Heart left ventricle (tissue), 16 donors: ENCODE data around the gene ATXN7. TPM values are rescaled to one million over a fixed set of nuclear protein-coding genes. Genes with fewer than 3 reads are reported as not detected.

Experiments used
- ATAC-seq, 4 donors: fragments of 200-7000 bp; cut with Tn5 transposase; one replicate each; pipeline ENCODE4 v1.9.1; 2020 to 2022; ENCODE audit warnings: moderate library complexity in 4 of 4, mild to moderate bottlenecking in 3 of 4, moderate number of reproducible peaks in 1 of 4
- DNase-seq, 5 donors: peaks; one replicate each; pipeline ENCODE4 v3.0.0-alpha.2; 2020
- H3K27ac ChIP-seq, 12 donors: fragments of 200-600 bp; sonication (generic) in 4 of 12; one replicate each; pipeline versions ENCODE4 v1.5.0 to v1.8.0; 2016 to 2022; ENCODE audit warnings: mild to moderate bottlenecking in 2 of 12
- H3K27me3 ChIP-seq, 9 donors: fragments of 200-600 bp; sonication (generic) in 2 of 9; one replicate each; pipeline versions ENCODE4 v1.5.1 to v1.8.0; 2016 to 2022; ENCODE audit warnings: mild to moderate bottlenecking in 3 of 9
- H3K36me3 ChIP-seq, 9 donors: fragments of 200-600 bp; sonication (generic) in 2 of 9; one replicate each; pipeline versions ENCODE4 v1.5.0 to v1.8.0; 2018 to 2022; ENCODE audit warnings: mild to moderate bottlenecking in 2 of 9
- H3K4me1 ChIP-seq, 12 donors: fragments of 200-600 bp; sonication (generic) in 4 of 12; one replicate each; pipeline versions ENCODE4 v1.5.0 to v1.8.0; 2016 to 2022; ENCODE audit warnings: mild to moderate bottlenecking in 3 of 12
- H3K4me3 ChIP-seq, 12 donors: fragments of 200-600 bp; sonication (generic) in 4 of 12; one replicate each; pipeline versions ENCODE4 v1.5.0 to v1.8.0; 2017 to 2022; ENCODE audit warnings: mild to moderate bottlenecking in 9 of 12, moderate library complexity in 4 of 12
- H3K9me3 ChIP-seq, 12 donors: fragments of 200-600 bp; sonication (generic) in 4 of 12; one replicate each; pipeline versions ENCODE4 v1.5.0 to v1.8.0; 2016 to 2022; ENCODE audit warnings: mild to moderate bottlenecking in 1 of 12
- POLR2A ChIP-seq, 2 donors: fragments of 450-650 bp; IDR thresholded peaks; one replicate each; pipeline ENCODE4 v1.6.1; 2017; ENCODE audit warnings: antibody characterized with exemption in 2 of 2, mild to moderate bottlenecking in 2 of 2, moderate library complexity in 2 of 2
- WGBS, 4 donors: extraction: QIAGEN DNeasy Blood & Tissue Kit in 2 of 4; methylation state at CpG; one replicate each; pipeline versions ENCODE4 v1.1.5 to v1.1.7; 2013 to 2018; 5-methylcytosine and 5-hydroxymethylcytosine counted together
- intact Hi-C, 10 donors: fragments of 100-400 bp; cut with DNase I; formaldehyde crosslinking; loops; one replicate each; pipeline versions ENCODE4 v1.11.1 to v1.14.2; 2022
- polyA plus RNA-seq, 2 donors: library from polyadenylated mRNA; stranded (reverse); fragments of 200-250 nt; gene quantifications; one replicate each; pipeline ENCODE4 v1.2.3, GENCODE V29; 2013
- total RNA-seq, 9 donors: library from RNA; depleted of rRNA in 2 of 9; stranded (reverse); fragments of >200 nt in 2 of 9; fragmentation: NEBNext Ultra II Directional in 3 of 9; extraction: Animal tissue kit (Norgen Biotek cat#: 25700) in 3 of 9; gene quantifications; one replicate each; pipeline versions ENCODE4 v1.1.0 to v1.2.4, GENCODE V29; 2016 to 2023
- TF ChIP-seq, protein P1 (sequence below), 12 donors: fragments of 200-600 bp; sonication (generic) in 4 of 12; IDR thresholded peaks; one replicate each; pipeline versions ENCODE4 v1.5.0 to v1.8.0; 2018 to 2022; ENCODE audit warnings: antibody characterized with exemption in 12 of 12, mild to moderate bottlenecking in 5 of 12
- donor health status: ischemic (EF 13 %, LVEDD 7.1; RV severe dilation, severe dysfunction).
- donor health status: healthy with polysubstance abuse.
- donor health status: DM: no; HTN: yes; CAD: no.
- donor health status: DM: no; HTN: no; CAD: no.
- donor health status: ischemic (EF 25% LVEDD 6.9; RV normal size, moderate dysfunction).
- donor health status: ischemic (EF 25% LVEDD 5.7; RV mildly dilated, moderate dysfunction).
- donor health status: healthy.
- donor health status: DM: yes; HTN: yes; CAD: no.
- donor health status: ischemic (EF 35%, LVEDD 5.7; RV mildly dilated, moderate dysfunction).
- donor health status: nonischemic (EF 11% LVEDD 7.7; RV severe dilation, severe dysfunction).
- donor health status: DM: yes; HTN: yes; CAD: no.
- donor health status: PGD.
- donor health status: ischemic (EF 29% LVEDD 5.4; RV normal size, mild dysfunction).
- donor health status: nonischemic (EF 23%, LVEDD 6.1; RV moderate dilation, normal function).

The ATXN7 gene
- total and polyA plus RNA-seq, 11 donors = 4.5 to 31.4 (median 16.7) TPM

DNA sequence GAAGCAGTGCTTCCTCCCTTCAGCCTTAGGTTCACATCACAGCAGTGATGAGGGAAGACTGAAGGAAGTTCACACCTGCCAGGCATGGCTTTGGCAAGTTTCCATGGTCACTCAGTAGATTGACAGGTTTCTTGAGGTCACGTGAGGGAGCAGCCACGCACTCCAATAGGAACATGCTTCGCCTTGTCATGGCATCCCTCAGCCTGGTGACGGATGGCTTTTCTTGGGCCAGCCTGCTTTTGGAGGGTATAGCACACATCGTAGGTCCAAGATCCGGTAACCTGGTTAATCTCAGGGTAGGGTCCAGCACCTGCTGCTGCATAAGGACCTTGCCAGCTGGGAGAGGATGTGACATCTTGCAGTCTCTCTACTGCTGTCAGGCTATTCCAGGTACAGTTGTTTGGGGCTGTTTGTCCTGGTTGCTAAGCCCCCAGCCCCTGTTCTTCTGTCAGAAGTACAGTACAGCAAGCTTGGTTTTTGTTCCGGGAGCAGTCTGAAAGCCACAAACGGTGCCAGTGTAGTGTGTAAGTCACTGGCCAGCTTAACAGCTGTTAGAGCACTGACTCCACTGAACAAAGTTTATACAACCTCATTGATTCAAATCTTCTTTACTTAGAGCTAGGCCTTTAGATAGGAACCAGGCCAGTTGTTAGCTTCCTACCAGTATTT, 117.3 kb downstream of the ATXN7 start:
- H3K27me3 ChIP-seq = no peaks in the 10 kb centered on the region
- no peak overlapping the region for H3K27ac ChIP-seq
- H3K9me3 ChIP-seq = no peaks in the 10 kb centered on the region
- DNase-seq (no peak), ATAC-seq (peak; percentile 14 to 45 (median 22))
- H3K4me3 ChIP-seq = no peak overlapping the region
- peaks cover 0 to 49% (median 17%) of the 10 kb centered on the region in 12 donors for H3K4me1 ChIP-seq
- H3K36me3 ChIP-seq = peaks cover 0 to 63% (median 58%) of the 10 kb centered on the region in 9 donors
- TF ChIP-seq POLR2A (IDR thresholded peaks at IDR 0.05) = no peak
- 71 to 79% (median 77%) methylated on average over 8 of the region's 8 CpGs for WGBS, 4 donors
- intact Hi-C loops = no loop called here

DNA sequence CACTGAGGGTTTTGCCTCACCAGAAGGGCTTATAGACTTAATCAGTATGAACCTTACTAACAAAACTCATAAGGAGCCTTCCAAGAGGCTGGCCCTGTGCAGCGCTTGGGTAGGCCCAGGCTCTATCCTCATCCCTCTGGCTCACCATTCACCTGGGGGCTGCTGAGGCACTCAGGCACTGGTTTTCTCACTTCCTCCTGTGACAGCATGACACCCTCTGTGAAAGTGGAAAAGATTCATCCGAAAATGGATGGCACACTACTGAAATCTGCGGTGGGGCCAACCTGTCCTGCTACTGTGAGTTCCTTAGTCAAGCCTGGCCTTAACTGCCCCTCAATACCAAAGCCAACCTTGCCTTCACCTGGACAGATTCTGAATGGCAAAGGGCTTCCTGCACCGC, 118.3 kb downstream of the ATXN7 start:
- no peaks in the 10 kb centered on the region for H3K9me3 ChIP-seq
- DNase-seq (no peak), ATAC-seq (no peak)
- peaks cover 0 to 39% (median 10%) of the 10 kb centered on the region in 12 donors for H3K4me1 ChIP-seq
- WGBS, 4 donors = 94 to 99% (median 97%) methylated on average over 4 of the region's 4 CpGs
- intact Hi-C loops = no loop called here
- H3K27ac ChIP-seq = no peak overlapping the region
- H3K4me3 ChIP-seq = no peak overlapping the region
- no peak for TF ChIP-seq POLR2A (IDR thresholded peaks at IDR 0.05)
- TF ChIP-seq, protein P1, sequence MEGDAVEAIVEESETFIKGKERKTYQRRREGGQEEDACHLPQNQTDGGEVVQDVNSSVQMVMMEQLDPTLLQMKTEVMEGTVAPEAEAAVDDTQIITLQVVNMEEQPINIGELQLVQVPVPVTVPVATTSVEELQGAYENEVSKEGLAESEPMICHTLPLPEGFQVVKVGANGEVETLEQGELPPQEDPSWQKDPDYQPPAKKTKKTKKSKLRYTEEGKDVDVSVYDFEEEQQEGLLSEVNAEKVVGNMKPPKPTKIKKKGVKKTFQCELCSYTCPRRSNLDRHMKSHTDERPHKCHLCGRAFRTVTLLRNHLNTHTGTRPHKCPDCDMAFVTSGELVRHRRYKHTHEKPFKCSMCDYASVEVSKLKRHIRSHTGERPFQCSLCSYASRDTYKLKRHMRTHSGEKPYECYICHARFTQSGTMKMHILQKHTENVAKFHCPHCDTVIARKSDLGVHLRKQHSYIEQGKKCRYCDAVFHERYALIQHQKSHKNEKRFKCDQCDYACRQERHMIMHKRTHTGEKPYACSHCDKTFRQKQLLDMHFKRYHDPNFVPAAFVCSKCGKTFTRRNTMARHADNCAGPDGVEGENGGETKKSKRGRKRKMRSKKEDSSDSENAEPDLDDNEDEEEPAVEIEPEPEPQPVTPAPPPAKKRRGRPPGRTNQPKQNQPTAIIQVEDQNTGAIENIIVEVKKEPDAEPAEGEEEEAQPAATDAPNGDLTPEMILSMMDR (IDR thresholded peaks at IDR 0.05) = no peak
- no peaks in the 10 kb centered on the region for H3K27me3 ChIP-seq
- H3K36me3 ChIP-seq = peaks cover 0 to 73% (median 68%) of the 10 kb centered on the region in 9 donors

DNA sequence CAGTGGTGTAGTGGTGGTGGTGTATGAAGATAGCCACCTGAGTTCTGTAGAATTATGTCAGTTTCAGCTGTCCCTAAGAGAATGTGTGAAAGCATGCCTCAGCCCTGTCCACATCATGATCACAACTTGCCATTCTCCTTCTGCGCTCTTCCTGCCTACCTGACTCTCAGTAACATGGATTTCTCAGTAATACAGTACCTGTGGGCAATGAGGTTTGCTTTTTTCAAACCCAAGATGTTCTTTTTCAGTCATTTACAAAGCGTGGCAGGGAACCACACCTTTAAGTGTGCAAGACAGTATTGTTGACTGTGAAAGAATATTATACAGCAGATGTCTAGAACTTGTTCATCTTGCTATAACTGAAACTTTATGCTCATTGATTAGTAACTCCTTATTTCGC, 120.7 kb downstream of the ATXN7 start:
- 97 to 100% (median 98%) methylated on average over 3 of the region's 3 CpGs for WGBS, 4 donors
- ATAC-seq (no peak), DNase-seq (no peak)
- Histone ChIP-seq H3K4me3 (no peak overlapping the region), H3K27ac (no peak overlapping the region), H3K9me3 (no peaks in the 10 kb centered on the region), H3K27me3 (no peaks in the 10 kb centered on the region), H3K4me1 (peaks cover 0 to 16% (median 0%) of the 10 kb centered on the region in 12 donors), H3K36me3 (peaks cover 0 to 97% (median 92%) of the 10 kb centered on the region in 9 donors)
- no peak for TF ChIP-seq POLR2A (IDR thresholded peaks at IDR 0.05)
- TF ChIP-seq, protein P1 (IDR thresholded peaks at IDR 0.05) = no peak
- intact Hi-C loops = no loop called here

DNA sequence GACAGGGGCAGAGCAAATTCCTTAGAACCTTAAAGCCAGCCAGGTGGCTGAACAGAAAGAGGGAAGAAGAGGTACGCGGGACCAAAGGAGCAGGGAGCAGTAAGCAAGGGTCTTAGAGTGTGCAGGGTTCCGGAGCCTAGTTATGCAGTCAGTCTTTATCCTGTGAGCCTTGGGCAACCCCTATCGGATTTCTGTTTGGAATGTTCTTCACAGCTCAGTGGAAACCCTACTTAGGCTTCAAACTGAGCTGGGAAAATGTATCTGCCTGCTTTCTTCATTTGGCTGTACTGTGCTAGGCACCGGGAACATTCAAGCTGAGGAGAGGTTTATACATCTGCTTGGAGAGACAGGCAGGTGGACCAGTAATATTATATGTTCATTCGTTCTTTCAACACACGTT, 122.5 kb downstream of the ATXN7 start:
- ATAC-seq (no peak), DNase-seq (no peak)
- H3K27me3 ChIP-seq = no peaks in the 10 kb centered on the region
- peaks cover 0 to 2% (median 0%) of the 10 kb centered on the region in 12 donors for H3K4me1 ChIP-seq
- no peaks in the 10 kb centered on the region for H3K9me3 ChIP-seq
- TF ChIP-seq, protein P1 (IDR thresholded peaks at IDR 0.05) = no peak
- TF ChIP-seq POLR2A (IDR thresholded peaks at IDR 0.05) = no peak
- no peak overlapping the region for H3K4me3 ChIP-seq
- 89 to 91% (median 90%) methylated on average over 7 of the region's 7 CpGs for WGBS, 4 donors
- peaks cover 0 to 100% (median 96%) of the 10 kb centered on the region in 9 donors for H3K36me3 ChIP-seq
- H3K27ac ChIP-seq = no peak overlapping the region
- intact Hi-C loops = no loop called here
